Spinal cord (tissue), 10 donors: ENCODE measurements around the gene ZBTB12. TPM values are rescaled to one million over a fixed set of nuclear protein-coding genes. Genes with fewer than 3 reads are reported as not detected.

Source experiments
- DNase-seq, 6 donors: peaks; one replicate each; pipeline versions ENCODE4 v3.0.0 to v3.0.0-alpha.2; 2013 to 2015; ENCODE audit warnings: low spot score in 6 of 6, low read depth in 4 of 6
- H3K27ac ChIP-seq: one replicate; pipeline ENCODE4 v1.5.1; 2013; ENCODE audit warnings: low read depth, low read length, control low read depth
- H3K27me3 ChIP-seq: one replicate; pipeline ENCODE4 v1.6.1; 2013; ENCODE audit warnings: low read length; ENCODE audit not compliant: control insufficient read depth, insufficient read depth
- H3K36me3 ChIP-seq: one replicate; pipeline ENCODE4 v1.6.1; 2013; ENCODE audit warnings: low read length; ENCODE audit not compliant: control insufficient read depth, insufficient read depth
- H3K4me1 ChIP-seq: one replicate; pipeline ENCODE4 v1.6.1; 2013; ENCODE audit warnings: low read length; ENCODE audit not compliant: control insufficient read depth, insufficient read depth
- H3K4me3 ChIP-seq: one replicate; pipeline ENCODE4 v1.5.1; 2013; ENCODE audit warnings: low read depth, low read length, control low read depth
- H3K9me3 ChIP-seq: one replicate; pipeline ENCODE4 v1.6.1; 2013; ENCODE audit warnings: low read length; ENCODE audit not compliant: control insufficient read depth, insufficient read depth
- WGBS: methylation state at CpG from one replicate; pipeline ENCODE4 v1.1.5; 2013; ENCODE audit warnings: missing lambda C conversion rate; ENCODE audit not compliant: insufficient coverage; 5-methylcytosine and 5-hydroxymethylcytosine counted together
- polyA plus RNA-seq, 2 donors: library from polyadenylated mRNA; unstranded; fragments of 120-200 nt; gene quantifications; one replicate each; pipeline ENCODE4 v1.2.1, GENCODE V29; 2013; ENCODE audit not compliant: insufficient read length in 2 of 2
- total RNA-seq, 2 donors: library from RNA; depleted of rRNA in 1 of 2; stranded (reverse); fragments of 120-200 nt in 1 of 2; fragments of >200 nt in 1 of 2; gene quantifications; one replicate each; pipeline versions ENCODE4 v1.2.3 to v1.2.4, GENCODE V29; 2013 to 2014
- donor health status: healthy.

ZBTB12 gene
- total and polyA plus RNA-seq, 4 donors: 7.8 to 37.9 (median 22.6) TPM

DNA sequence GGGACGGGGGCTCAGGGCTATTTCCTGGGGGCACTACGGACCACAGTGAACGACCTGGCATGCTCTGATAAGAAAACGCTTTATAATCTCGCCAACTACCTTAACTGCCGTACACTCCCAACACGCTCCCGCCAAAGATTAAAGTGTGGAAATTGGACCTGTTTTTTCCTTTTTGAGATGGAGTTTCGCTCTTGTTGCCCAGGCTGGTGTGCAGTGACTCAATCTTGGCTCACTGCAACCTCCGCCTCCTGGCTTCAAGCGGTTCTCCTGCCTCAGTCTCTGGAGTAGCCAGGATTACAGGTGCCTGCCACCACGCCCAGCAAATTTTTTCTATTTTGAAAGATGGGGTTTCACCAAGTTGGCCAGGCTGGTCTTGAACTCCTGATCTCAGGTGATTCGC is 22.7 kb downstream of the ZBTB12 start:
- Histone ChIP-seq H3K4me3 (no peak overlapping the region), H3K36me3 (peaks cover 52% of the 10 kb centered on the region), H3K27me3 (no peaks in the 10 kb centered on the region), H3K4me1 (no peaks in the 10 kb centered on the region), H3K27ac (no peak overlapping the region), H3K9me3 (no peaks in the 10 kb centered on the region)
- WGBS: 70% methylated on average over 10 of the region's 13 CpGs
- DNase-seq: no peak

DNA sequence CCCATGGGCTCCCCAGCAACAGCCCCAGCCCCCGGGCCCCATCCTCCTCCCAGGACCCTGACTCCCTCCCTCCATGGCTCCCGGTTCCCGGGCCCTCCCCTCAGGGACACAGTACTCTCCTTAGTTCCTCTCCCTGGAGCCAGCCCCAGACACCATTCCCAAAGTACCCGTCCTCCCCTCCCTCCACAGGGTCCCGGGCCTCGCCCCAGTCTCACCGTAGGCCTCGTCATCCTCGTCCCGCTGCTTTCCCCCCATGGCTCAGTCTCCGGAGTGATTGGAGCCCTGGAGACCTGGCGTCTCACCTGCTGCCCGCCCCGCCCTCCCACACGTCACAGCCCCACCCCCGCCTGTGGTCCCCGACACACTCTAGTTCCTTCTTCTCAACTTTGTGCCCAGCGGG is 23.2 kb downstream of the ZBTB12 start, which contains the start of gene SLC44A4:
Gene SLC44A4, minus strand, starts transcription at position 272 of the 400 bp plus-strand sequence. Its CDS starts 17 bp downstream, at position 255.
- H3K4me1 ChIP-seq: no peaks in the 10 kb centered on the region
- H3K27me3 ChIP-seq: no peaks in the 10 kb centered on the region
- peaks cover 49% of the 10 kb centered on the region for H3K36me3 ChIP-seq
- H3K4me3 ChIP-seq: no peak within 1 kb of the TSS
- WGBS: 24% methylated on average over 12 of the region's 18 CpGs
- no peak for DNase-seq
- no peak within 1 kb of the TSS for H3K27ac ChIP-seq
- no peaks in the 10 kb centered on the region for H3K9me3 ChIP-seq

DNA sequence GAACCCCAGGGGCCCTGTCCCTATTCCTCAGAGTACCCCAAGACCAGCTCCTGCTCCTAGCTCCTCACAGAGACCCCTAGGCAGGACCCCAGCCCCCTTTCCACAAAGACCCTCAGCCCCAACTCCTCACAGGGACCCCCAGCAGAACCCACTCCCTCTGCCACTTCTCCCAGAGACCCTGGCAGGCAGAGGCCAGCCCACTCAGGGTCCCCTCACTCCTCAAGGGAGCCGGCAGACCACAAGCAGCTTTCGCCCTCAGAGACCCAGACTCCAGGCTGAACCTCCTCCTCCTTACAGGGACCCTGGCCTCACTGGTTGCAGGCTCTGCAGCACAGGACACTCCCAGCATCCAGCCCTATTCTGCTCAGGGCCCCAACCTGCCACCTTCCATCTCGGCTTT is 23.7 kb downstream of the ZBTB12 start:
- Histone ChIP-seq H3K27me3 (no peaks in the 10 kb centered on the region), H3K27ac (no peak overlapping the region), H3K4me1 (no peaks in the 10 kb centered on the region), H3K4me3 (no peak overlapping the region), H3K9me3 (no peaks in the 10 kb centered on the region), H3K36me3 (peaks cover 44% of the 10 kb centered on the region)
- WGBS: 61% methylated on average over 3 of the region's 3 CpGs
- no peak for DNase-seq

DNA sequence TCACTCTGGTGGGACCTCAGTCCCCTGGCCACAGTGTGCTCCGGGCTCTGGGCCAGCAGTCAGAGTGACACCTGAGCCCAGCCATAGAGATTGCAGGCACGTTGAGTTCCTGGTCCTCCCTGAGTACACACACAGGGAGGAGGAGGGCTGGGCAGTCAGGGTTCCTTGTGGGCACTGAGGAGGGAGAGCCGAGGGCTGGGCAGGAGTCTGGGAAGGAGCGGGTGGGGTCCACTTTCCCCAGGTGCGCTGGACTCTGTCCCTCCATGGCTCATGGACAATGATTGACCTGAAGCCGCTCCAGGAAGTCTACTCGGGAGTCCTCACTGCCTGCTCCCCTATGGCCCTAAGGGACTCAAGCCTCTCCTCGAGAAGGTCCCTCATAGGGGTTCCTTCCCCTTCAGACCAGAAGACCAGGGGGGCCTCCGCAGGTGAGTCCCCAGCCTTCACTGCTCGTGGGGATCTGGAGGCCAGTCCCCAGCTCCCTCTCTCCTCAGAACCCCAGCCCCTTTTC is 24.2 kb downstream of the ZBTB12 start:
- Histone ChIP-seq H3K27ac (no peak overlapping the region), H3K9me3 (no peaks in the 10 kb centered on the region)
- 74% methylated on average over 9 of the region's 10 CpGs for WGBS

DNA sequence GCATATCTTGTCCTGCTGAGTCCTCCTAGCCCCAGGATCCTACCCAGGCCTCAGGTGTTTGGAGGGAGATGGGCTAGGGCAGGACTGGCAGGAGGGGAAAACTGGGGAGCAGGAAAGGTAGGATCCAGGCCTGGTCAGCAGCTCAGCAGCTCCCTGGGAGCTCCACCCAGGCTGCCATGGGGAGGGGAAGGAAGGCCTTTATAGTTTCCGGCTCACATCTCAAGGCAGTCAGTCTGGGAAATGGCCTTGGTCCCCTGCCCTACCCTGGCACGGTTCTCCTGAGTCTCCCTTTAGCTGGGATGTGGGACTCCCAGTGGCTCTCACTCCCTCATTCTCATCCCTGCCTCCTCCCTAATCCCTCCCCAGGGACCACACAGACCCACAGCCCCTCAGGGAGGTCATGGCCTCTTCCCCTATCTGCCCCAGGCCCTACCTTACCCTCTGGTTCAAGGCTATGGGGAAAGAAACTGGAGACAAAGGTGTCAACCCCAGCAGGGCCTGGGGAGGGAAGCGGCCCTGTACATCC is 24.7 kb downstream of the ZBTB12 start:
- H3K36me3 ChIP-seq: peaks cover 33% of the 10 kb centered on the region
- 54% methylated on average over 3 of the region's 3 CpGs for WGBS
- DNase-seq: no peak
- no peaks in the 10 kb centered on the region for H3K9me3 ChIP-seq
- H3K27me3 ChIP-seq: no peaks in the 10 kb centered on the region
- H3K4me3 ChIP-seq: no peak overlapping the region
- H3K4me1 ChIP-seq: no peaks in the 10 kb centered on the region
- H3K27ac ChIP-seq: no peak overlapping the region

More for the DNA sequence above, 24.2 kb downstream of the ZBTB12 start:
- no peak for DNase-seq
- Histone ChIP-seq H3K27me3 (no peaks in the 10 kb centered on the region), H3K4me1 (no peaks in the 10 kb centered on the region), H3K36me3 (peaks cover 39% of the 10 kb centered on the region), H3K4me3 (no peak overlapping the region)

DNA sequence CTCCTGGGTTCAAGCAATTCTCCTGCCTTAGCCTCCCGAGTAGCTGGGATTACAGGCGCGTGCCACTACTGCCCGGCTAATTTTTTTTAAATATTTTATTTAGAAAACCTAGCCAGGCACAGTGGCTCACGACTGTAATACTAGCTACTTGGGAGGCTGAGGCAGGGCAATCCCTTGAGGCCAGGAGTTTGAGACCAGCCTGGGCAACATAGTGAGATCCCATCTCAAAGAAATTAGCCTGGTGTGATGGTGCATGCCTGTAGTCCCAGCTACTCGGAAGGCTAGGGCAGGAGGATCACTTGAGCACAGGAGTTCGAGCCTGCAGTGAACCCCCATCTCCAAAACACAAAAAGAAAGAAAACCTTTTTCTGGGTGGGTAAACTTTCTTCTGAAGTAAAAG is 25.5 kb downstream of the ZBTB12 start:
- Histone ChIP-seq H3K4me3 (no peak overlapping the region), H3K36me3 (peaks cover 27% of the 10 kb centered on the region), H3K27ac (no peak overlapping the region), H3K27me3 (no peaks in the 10 kb centered on the region), H3K4me1 (no peaks in the 10 kb centered on the region), H3K9me3 (no peaks in the 10 kb centered on the region)
- DNase-seq: no peak
- 80% methylated on average over 1 of the region's 7 CpGs for WGBS

DNA sequence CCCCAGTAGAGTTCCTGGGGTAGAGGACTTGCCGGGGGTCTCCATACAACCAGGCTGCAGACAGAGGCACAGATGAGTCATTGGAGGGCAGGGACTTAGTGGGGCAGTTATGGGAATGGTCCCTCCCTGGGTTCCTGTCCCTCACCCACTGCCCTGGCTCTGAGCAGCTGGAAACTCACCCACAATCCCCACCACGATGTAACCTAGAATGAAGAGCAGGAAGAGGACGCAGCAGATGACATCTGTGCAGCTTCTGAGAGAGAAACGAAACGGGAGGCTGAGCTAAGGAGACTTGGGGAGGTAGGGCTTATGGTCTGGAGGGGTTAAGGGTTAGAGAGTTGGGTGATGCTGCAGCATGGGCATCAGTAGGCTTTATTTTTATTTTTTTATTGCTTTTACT is 26.0 kb downstream of the ZBTB12 start:
- DNase-seq: no peak
- H3K4me1 ChIP-seq: no peaks in the 10 kb centered on the region
- no peak overlapping the region for H3K27ac ChIP-seq
- WGBS: 69% methylated on average over 3 of the region's 5 CpGs
- no peaks in the 10 kb centered on the region for H3K27me3 ChIP-seq
- no peaks in the 10 kb centered on the region for H3K9me3 ChIP-seq
- H3K36me3 ChIP-seq: peaks cover 22% of the 10 kb centered on the region
- no peak overlapping the region for H3K4me3 ChIP-seq

DNA sequence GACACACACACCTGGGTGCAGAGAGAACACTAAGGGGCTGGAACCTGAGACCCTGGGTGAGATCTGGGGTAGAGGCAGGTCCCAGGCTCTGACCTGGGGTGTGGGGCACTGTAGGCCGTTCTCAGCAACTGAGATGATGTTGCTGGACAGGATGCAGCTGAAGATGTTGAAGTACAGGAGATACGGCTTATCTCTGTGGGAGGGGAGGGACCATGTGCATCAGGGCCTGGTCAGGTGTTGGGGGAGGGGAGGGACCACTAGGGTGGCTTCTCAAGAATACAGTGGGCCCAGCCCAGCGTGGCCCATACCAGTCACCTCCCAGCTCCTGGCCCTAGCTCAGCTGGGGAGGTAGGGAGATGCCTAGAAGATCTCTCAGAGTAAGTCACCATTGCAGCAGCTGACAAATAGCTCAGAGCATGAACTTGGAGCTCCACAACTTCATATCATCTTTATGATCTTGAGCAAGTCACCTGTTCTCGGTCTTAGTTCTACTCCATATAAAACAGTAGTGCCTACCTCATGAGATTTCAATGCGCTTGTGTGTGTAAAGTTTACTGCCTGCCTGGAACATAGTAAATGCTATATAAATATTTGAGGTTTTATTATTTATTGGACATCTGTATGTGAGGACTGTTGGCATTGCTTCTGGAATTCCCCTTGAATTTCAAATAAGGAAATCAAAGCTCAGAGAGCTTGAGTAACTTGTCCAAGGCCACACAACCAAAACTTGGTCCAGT is 26.9 kb downstream of the ZBTB12 start:
- 66% methylated on average over 2 of the region's 5 CpGs for WGBS
- Histone ChIP-seq H3K4me1 (no peaks in the 10 kb centered on the region), H3K4me3 (no peak overlapping the region), H3K36me3 (peaks cover 13% of the 10 kb centered on the region), H3K27me3 (no peaks in the 10 kb centered on the region), H3K9me3 (no peaks in the 10 kb centered on the region), H3K27ac (no peak overlapping the region)
- no peak for DNase-seq

DNA sequence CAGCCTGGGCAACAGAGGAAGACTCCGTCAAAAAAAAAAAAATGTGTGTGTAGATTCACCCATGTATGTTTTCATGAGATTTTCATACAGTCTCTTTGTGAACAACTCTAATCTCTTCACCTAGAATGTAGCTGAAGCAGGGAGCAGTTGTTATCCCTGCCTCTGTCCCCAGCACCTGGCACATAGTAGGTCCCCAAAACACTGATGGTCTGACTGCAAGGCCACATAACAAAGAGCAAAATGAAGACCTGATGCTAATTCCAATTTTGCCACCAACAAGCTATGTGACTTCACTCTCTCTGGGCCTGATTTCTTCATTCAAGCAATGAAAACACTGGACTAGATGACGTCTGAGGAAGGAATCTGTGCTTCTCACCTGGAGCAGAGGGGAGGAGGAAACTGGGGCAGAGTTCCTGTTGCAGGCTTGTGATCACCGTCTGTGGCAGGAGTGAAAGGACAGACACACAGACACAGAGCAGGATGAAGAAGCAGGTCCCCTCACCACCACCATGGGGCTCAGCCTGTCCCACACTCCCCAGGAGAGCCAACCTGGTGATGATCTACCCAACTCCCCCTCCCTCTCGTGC is 27.7 kb downstream of the ZBTB12 start:
- H3K4me3 ChIP-seq: no peak overlapping the region
- no peaks in the 10 kb centered on the region for H3K4me1 ChIP-seq
- no peaks in the 10 kb centered on the region for H3K27me3 ChIP-seq
- peaks cover 5% of the 10 kb centered on the region for H3K36me3 ChIP-seq
- DNase-seq: no peak
- no peaks in the 10 kb centered on the region for H3K9me3 ChIP-seq
- no CpG with 5 or more reads among the region's 4 CpGs for WGBS
- H3K27ac ChIP-seq: no peak overlapping the region
